ENCODE measurements around the gene SIRT1. TPM values are rescaled to one million over a fixed set of nuclear protein-coding genes. Genes with fewer than 3 reads are reported as not detected.
A peak's percentile ranks its signal among the peaks of the same experiment; 100 is the strongest.

SIRT1 gene
- total and polyA plus RNA-seq, 9 of the 15 experiments (the other 6 are each of a cell fraction or from before 2014, with no cell fraction given): 7.8 to 25.8 (median 19.1) TPM

- TF ChIP-seq ZNF324 (CRISPR knock-in tag; IDR thresholded peaks at IDR 0.05) (0 out of 2 replicates have a peak, but pooled peaks have one; percentile 22), PPARD (CRISPR knock-in tag; IDR thresholded peaks at IDR 0.05) (no peak), FOXO4 (CRISPR knock-in tag; IDR thresholded peaks at IDR 0.05) (no peak), ZNF124 (CRISPR knock-in tag; IDR thresholded peaks at IDR 0.05) (no peak), PHF21A (IDR thresholded peaks at IDR 0.05; ENCODE audit: borderline replicate concordance, low read depth) (peak; percentile 43; the same call in 1 of the 2 replicates), ZNF253 (CRISPR knock-in tag; conservative IDR thresholded peaks at IDR 0.05) (no peak), ZNF133 (CRISPR knock-in tag; IDR thresholded peaks at IDR 0.05) (no peak), ZBTB1 (CRISPR knock-in tag; IDR thresholded peaks at IDR 0.05; ENCODE audit: borderline replicate concordance, low read depth) (no peak), HDGF (IDR thresholded peaks at IDR 0.05) (no peak), UBTF (IDR thresholded peaks at IDR 0.05; ENCODE audit: borderline replicate concordance in 1 of 2, low read depth in 2 of 2, low read length in 2 of 2) (peak; percentile 94 to 99), SIRT6 (IDR thresholded peaks at IDR 0.05; ENCODE audit: low read depth, low read length) (no peak), MTA3 (IDR thresholded peaks at IDR 0.05; ENCODE audit: borderline replicate concordance) (peak; percentile 66; the same call in 1 of the 2 replicates), KDM2B (CRISPR knock-in tag; IDR thresholded peaks at IDR 0.05) (no peak), NR4A1 (CRISPR knock-in tag; IDR thresholded peaks at IDR 0.05) (peak; percentile 75; the same call in 1 of the 2 replicates), NR4A1 (tag; IDR thresholded peaks at IDR 0.05) (peak; percentile 24; the same call in 1 of the 2 replicates), E2F6 (IDR thresholded peaks at IDR 0.05; ENCODE audit: borderline replicate concordance in 1 of 2, extremely low read depth in 1 of 2, insufficient read depth in 1 of 2, insufficient read length in 1 of 2, low read depth in 1 of 2, low read length in 1 of 2, poor library complexity in 1 of 2, severe bottlenecking in 1 of 2) (peak in 1 of 2 experiments; percentile 69), ZNF12 (CRISPR knock-in tag; IDR thresholded peaks at IDR 0.05) (peak; percentile 90), ZC3H4 (CRISPR knock-in tag; IDR thresholded peaks at IDR 0.05; ENCODE audit: borderline replicate concordance) (peak; percentile 59; the same call in 1 of the 2 replicates), ELF2 (CRISPR knock-in tag; IDR thresholded peaks at IDR 0.05) (no peak), YY1 (IDR thresholded peaks at IDR 0.05; ENCODE audit: borderline replicate concordance in 1 of 3, control insufficient read depth in 1 of 3, extremely low read depth in 1 of 3, insufficient read depth in 3 of 3, insufficient read length in 1 of 3, insufficient replicate concordance in 2 of 3, low read depth in 1 of 3, low read length in 2 of 3) (peak in 1 of 3 experiments; percentile 33), KAT7 (CRISPR knock-in tag; IDR thresholded peaks at IDR 0.05; ENCODE audit: borderline replicate concordance) (no peak), ZSCAN32 (CRISPR knock-in tag; IDR thresholded peaks at IDR 0.05) (no peak)
Measured at GRCh38 chr10:67884842-67885670, 600 bp downstream of the SIRT1 start (continued).

Measured in K562 (cell line).